NCI-H146 treated with DMSO at 0.1 percent for 48 hours (cell line): ENCODE measurements around the gene FADS6.
A peak's percentile ranks its signal among the peaks of the same experiment; 100 is the strongest.
"Not testable (repeated sequence)": the region's sequence is repeated elsewhere in the genome, so short reads cannot be mapped to it uniquely, and the experiment has no call there.

ENCODE experiments used
- DNase-seq: peaks from one replicate; lab custom pipeline; 2025; ENCODE audit not compliant: unreplicated experiment; lab: John Stamatoyannopoulos, UW

The FADS6 gene

DNA sequence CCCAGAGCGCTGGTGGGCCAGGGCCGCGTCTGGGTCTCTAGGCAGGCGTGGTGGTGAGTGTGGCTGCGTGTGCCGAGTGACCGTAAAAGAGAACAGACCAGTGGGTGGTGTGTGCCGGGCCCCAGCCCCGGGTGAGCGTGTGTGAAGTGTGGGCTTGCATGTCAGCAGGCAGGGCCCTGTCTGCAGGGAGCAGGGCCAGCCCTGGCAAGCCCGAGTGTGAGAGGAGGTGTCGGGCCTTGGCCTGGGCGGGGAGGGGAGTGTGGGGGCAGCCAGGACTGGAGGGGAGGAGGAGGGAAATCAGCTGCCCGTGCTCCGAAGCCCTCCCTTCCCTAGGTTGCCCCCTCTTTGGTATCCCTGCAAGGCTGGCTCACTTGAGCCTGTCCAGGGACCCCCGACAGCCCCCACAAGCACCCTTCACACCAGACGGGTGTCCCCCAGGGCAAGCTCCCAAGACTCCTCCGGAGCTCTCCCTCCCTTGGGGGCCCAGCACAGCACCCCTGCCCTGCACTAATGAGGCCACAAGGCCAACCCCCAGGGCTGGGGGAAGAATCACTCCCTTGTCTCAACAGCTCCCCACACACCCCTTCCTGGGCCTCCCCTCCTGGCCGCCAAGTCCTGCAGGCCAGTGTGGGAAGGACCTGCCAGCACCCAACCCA lies 27.7 kb upstream of the FADS6 start:
- no peak for DNase-seq

DNA sequence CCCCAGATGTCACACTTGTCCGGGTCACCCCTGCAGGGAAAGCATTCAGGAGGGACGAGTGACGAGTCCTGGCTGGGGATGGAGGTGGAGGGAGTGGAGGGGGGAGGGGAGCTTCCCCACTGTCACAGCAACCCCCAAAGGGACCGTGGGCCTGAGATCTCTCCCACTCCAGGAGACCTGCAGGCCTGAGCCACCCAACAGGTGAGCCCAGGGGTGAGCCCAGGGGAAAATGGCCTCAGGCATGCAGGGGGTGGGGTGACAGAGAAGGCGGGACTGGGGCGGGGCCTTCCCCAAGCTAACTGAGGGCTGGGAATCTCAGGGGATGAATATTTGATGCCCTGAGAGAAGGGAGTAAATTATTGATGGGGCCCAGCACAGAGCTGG lies 27.2 kb upstream of the FADS6 start:
- DNase-seq = peak; percentile 15

DNA sequence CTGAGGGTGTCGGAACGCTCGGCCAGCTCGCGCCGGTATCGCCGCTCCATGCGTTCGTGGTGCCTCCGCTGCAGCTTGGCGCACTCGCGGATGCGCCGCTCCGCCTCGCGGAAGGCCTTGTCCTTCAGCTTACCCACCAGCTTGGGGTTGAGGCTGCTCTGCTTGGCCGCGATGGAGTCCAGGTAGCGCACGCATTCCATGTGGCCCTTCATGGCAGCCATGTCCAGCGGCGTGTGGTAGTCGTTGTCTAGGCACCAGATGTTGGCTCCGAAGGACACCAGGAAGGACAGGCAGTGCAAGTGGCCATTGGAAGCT lies 26.8 kb upstream of the FADS6 start:
- no peak for DNase-seq

DNA sequence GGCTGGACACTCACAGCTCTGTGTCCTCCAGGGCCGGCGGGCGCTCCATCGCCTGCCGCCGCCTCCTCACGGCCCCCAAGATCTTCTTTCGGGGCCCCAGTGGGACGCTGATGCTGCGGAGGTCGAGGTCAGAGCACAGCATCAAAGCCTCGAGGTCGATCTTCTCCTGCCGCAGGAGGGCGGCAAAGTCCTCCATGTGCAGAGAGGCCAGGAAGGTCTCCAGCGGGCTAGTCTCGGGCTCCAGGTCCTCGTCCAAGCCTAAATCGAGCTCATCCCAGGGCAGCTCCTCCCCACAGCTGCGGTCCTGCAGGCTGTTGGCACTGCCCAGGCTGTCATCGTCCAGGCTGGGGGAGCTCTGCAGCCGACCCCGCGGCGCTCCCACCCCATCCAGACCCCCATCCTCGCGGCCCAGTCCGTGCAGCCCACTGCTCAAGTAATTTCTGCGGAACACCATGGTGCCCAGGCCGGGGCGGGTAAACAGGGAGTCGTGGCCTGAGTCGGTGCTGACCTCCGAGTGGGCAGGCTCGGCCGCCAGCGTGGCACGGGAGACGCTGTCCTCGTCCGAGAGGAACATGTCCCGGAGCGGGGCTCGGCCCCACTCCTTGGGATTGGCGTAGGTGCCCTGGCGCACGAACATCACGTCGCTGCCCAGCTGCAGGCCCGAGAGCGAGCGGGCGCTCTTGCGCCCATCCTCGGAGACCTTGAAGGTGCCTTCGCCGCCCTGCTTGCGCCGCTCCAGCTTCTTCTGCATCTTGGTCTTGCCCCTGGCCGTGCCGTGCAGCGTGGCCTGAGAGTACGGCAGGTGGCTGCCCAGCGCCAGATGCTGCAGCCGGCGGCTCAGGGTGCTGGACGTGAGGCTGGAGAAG lies 26.2 kb upstream of the FADS6 start:
- peak; percentile 18 for DNase-seq

DNA sequence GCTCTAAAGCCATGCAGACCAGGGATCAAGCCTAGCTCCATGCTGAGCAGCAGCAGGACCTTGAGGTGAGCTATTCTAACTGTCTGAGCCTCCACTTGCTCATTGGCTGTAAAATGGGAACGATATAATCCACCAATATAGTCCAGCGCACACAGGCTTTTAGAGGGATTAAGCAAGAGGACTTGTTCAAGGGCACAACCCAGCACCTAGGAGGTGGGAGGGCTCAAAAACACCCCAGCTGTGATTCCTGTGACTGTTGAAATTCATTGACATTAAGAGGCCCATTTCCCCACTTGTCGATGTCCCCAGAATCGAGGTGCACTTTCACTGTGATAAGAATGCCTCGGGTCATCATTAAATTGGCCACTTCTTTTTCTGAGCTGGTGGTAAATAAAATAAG lies 25.5 kb upstream of the FADS6 start:
- DNase-seq = no peak

DNA sequence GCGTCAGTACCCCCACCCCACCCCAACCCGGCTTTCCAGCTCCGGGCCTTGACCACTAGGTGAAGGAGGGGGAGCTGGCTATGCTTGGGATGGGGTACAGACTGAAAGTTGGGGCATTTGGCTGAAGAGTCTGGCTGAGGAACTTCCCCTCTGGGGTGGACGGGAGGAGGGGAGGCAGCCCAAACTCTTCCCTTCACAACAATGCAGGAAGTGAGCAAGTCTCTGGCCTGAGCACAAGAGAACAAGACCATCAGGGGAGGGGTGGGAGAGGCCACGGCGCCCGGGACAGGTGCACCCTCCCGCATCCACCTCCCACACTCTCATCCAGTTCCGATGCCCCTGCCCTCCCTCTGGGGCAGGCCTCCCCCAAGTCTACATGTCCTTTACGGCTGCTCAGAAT lies 24.0 kb upstream of the FADS6 start:
- DNase-seq = no peak

DNA sequence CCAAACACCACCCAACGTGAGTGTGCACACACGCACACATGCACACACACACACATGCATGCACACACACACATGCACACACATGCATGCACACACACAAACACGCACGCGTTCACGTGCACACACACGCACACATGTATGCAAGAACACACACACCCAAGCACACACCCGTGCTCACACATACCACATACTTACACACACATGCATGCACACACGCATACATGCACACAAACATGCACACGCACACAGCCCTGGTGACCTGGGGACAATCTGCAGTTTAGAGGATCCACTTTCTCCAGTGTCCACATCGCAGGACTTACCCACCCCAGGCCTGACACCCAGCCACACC lies 23.4 kb upstream of the FADS6 start:
- DNase-seq = no peak

DNA sequence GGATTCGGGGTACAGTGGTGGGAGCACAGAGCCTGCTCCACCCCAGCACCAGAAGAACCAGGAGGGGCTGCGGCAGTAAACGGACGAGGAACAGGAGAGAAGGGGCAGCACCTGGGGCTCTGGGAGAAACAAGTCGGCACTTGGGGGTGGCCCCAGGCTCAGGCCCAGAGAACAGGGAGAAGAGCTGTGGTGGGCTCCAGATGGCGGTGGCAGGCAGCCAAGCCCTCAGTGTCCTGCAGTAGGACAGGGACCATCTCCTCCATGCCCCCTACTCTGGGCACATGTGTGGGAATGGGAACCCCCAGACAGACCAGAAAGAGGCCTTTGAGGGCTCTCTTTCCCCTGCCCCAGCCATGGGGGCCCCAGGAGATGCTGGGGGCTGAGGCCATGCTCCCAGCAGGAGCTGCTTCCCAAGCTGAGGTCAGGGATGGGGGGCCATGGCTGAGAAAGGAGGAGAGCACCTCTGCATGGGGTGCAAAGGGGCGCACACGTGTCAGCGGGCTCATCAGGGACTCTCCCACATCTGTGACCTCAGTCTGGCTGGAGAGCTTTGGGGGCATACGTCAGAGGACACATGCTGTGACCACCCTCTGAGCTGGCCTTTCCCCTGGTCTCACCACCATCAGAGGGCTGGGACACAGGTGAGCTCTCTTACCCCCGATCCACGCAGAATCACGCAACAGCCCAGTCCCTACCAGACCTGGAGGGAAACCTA lies 22.9 kb upstream of the FADS6 start:
- no peak for DNase-seq

DNA sequence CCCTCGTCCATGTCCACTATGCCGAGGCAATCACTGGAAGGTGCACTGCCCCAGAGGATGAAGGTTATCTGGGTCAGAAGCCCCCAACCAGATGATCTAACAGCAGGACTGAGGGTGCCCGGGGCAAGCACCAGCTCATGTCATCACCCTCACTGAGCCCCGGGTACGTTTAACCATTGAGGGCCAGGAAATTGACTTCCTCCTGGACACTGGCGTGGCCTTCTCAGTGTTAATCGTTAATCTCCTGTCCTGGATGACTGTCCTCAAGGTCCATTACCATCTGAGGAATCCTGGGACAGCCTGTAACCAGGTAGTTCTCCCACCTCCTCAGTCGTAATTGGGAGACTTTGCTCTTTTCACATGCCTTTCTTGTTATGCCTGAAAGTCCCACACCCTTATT lies 18.0 kb upstream of the FADS6 start:
- DNase-seq = not testable (repeated sequence)

DNA sequence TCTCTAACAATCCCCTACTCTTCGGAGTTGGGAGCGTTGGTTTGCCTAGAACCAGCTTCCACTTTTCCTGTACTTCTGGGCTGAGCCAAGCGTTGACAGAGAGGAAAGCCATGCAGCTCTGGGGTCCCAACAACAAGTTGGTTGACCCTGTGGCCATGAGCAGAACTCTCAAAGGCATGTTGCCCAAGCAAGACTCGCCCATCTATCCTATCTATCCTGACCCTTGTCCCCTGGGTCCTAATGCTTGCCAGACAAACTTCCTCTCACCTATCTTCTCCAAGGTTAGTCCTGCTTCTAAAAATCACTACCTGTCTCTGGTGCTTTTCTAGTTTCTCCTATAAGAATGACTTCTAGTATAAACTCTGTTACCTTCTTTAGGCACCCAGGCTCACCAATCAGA lies 15.7 kb upstream of the FADS6 start:
- DNase-seq = not testable (repeated sequence)

DNA sequence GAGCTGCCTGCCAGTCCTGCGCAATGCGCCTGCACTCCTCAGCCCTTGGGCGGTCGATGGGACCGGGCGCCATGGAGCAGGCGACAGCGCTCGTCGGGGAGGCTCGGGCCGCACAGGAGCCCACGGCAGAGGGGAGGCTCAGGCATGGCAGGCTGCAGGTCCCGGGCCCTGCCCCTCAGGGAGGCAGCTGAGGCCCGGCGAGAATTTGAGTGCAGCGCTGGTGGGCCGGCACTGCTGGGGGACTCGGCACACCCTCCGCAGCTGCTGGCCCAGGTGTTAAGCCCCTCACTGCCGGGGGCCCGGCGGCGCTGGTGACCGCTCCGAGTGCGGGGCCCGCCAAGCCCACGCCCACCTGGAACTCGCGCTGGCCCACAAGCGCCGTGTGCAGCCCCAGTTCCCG lies 13.6 kb upstream of the FADS6 start:
- DNase-seq = no peak

DNA sequence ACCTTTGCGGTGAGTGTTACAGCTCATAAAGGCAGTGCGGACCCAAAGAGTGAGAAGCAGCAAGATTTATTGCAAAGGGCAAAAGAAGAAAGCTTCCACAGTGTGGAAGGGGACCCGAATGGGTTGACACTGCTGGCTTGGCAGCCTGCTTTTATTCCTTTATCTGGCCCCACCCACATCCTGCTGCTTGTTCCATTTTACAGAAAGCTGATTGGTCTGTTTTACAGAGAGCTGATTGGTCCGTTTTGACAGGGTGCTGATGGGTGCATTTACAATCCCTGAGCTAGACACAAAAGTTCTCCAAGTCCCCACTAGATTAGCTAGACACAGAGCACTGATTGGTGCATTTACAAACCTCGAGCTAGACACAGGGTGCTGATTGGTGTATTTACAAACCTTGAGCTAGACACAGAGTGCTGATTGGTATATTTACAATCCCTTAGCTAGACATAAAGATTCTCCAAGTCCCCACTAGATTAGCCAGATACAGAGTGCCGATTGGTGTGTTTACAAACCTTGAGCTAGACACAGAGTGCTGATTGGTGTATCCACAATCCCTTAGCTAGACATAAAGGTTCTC lies 12.9 kb upstream of the FADS6 start:
- DNase-seq = not testable (repeated sequence)

DNA sequence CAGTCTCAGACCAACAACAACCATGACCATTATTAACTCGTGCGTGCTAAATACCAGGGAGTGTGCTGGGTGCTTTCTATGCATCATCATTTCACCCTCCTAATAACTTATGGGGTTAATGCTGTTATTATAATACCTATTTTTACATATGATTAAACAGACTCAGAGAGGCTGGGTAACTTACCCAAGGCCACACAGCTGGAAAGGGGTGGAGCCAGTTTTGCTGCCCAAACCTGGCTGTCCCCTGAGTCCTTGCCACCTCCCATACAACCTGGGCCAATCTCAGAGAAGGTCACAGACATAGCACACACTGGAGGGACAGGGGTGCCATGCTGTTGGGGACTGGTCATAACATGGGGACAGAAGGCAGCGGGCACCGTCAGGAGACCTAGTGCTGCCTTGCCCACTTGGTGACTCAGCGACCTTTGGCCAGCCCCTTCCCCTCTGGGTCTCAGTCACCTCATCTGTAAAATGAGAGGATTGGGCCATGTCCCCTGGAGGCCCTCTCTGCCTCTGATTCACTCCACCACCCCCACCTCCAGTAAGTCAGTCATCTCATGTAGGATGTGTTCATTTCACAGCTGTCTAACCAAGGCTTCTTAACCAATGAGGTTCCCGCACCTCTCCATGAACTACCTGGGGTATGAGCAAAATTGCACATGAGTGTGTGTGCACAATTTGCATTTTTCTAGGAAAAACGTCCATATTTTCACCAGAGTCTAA lies 11.4 kb upstream of the FADS6 start:
- DNase-seq = no peak

DNA sequence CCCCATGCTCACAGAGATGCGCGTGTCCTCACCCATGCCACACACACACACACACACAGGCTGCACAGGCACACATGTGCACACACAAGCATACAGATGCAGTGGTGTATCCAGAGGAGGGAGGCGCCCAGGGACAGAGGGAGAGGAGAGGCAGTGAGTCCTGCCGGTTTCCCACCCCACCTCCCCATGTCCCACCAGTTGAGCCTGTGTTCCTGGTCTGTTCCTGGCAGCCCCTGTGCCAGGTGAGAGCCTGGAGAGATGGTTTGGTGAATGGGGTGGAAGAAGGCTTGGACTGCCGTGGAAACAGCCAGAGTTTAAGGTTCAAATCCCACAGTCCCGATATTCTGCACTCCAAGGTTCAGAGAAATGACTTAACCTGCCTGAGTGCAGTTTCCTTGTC lies 10.2 kb upstream of the FADS6 start:
- DNase-seq = no peak

DNA sequence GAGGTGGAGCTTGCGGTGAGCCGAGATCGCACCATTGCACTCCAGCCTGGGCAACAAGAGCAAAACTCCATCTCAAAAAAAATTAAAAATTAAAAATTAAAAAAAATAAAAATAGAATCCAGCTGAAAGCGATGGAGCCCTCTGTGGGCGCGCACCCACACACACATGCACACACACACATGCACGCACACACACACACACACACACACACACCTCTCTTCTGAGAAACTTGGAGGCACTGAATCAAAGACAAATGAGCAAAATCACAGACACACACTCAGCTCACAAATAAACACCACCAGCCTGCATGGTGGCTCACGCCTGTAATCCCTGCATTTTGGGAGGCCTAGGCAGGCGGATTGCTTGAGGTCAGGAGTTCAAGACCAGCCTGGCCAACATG lies 9.6 kb upstream of the FADS6 start:
- DNase-seq = no peak

DNA sequence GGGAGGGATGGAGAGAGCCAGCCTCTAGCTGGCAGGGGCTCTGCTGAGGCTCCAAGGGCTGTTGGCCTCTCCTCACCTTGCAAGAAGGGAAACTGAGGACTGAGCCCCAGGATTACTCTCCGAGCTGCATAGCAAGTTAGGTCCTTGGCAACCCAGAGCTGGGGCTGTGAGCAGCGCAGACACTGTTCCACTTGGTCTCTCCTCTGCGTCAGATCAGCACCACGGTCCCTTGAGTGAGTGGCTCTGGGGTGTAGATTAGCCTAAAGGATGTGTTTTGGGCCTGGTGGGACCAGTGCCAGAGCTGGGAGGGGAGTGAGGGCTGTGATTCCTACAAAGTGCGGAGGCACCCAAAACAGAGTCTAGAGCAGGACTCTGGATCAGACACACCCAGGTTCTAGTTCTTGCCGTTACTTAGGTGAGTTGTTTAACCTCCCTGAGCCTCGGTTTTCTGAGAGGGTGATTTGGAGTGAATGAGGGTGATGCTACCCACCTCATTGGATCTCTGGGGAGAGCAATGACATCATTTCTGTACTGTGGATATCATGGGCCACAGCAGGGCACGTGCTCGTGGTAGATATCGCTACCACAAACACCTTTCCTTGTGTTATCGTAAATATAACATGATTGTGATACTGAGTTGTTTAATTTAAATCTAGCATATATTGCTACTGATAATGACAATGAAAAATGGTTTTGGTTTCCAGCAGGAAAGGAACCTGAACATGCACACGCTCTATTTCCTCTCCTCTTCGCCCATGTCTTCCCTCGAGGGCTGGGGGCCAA lies 8.1 kb upstream of the FADS6 start:
- DNase-seq = no peak

DNA sequence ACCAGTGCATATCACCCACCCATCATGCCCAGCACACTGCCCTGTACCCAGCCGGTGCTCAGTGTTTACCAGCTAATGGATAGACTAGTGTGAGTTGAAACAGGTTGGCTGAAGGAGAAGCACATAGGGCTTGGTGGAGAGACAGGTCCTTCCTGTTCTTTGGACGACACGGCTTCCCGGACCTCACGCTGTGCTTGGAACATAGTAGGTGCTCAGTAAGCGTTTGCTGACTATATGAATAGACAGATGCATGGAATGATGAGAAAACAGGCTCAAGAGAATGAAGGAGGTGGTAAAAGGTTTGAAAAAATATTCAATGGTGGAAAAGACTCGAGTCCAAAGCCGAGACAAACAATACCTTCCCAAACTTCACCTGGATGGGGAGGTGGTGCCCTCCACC lies 6.8 kb upstream of the FADS6 start:
- no peak for DNase-seq

DNA sequence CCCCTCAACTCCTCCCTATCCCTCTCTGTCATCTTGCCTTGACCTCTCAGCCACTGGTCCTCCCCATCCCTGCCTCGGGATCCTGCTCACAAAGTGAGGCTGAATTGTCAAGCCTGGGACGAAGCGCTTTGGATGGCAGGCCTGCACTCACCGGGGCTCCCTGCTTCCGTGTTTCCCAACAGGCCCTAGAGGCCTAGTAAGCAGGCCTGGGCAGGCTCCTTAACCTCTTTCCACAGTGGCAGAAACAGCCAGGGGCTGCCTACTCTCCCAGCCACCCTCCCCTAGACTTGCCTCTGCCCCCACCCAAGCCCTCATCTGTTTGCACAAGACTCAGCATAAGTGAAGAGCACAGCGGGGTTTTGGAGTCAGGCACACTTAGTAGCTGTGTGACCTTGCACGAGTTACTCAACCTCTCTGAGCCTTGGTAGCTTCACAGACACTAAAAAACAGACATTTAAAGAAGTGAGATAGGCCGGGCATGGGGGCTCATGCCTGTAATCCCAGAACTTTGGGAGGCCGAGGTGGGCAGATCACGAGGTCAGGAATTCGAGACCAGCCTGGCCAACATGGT lies 5.0 kb upstream of the FADS6 start:
- no peak for DNase-seq

DNA sequence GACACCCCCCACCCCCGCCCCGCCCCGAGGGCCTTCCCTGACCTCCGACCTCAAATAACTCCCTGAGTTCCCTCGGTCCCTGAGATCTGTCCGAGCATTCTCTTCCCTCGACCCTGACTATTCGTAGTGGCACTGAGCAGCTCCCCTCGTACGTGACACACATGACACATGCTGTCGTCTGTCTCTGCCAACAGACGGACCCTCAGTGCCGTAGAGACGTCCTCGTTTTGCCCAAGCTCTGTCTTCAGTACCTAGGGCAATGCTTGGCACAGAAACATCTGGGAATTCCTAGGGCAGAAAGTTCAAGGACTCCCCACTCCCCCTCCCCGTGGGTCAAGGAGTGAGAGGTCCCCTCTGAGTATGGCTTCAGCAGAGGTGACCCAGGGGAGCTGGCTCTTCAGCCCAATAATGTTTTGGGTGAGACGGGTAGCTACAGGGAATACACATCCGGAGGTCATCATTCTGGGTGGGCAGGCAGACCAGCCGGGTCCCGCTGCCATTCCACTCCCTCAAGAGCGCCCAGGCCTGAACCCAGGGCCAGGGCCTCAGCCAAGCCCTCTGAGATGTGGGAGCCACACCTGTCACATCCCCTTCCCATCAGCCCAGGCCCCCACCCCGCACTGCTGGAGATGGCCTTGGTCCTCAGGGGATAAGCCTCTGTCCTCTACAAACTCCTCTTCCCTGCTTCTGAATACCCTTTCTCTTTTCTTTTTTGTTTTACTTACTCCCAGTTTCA lies 671 bp upstream of the FADS6 start:
- DNase-seq = no peak
